GM18502 (cell line): ENCODE data around the gene LSMEM2.

ENCODE experiments used
- ATAC-seq: cut with Tn5 transposase; IDR thresholded peaks from one replicate; pipeline ENCODE4 v1.9.1; 2021; ENCODE audit warnings: mild to moderate bottlenecking; ENCODE audit not compliant: unreplicated experiment, poor library complexity

LSMEM2 gene

GRCh38 chr3:50333744-50334328 is 54.9 kb downstream of the LSMEM2 start:
- ATAC-seq, result no peak

GRCh38 chr3:50334339-50335075 is 55.6 kb downstream of the LSMEM2 start:
- ATAC-seq, result no peak

- peak; percentile 33 for ATAC-seq
Measured at GRCh38 chr3:50336452-50337174, 57.7 kb downstream of the LSMEM2 start.

GRCh38 chr3:50337175-50337861 is 58.4 kb downstream of the LSMEM2 start:
- ATAC-seq, result peak; percentile 79
